Esophagus (tissue), 2 donors: ENCODE measurements around the gene FGF9. TPM values are rescaled to one million over a fixed set of nuclear protein-coding genes. Genes with fewer than 3 reads are reported as not detected.

ENCODE experiments used
- H3K27ac ChIP-seq, 2 donors: one replicate each; pipeline ENCODE4 v1.5.1; 2013; ENCODE audit warnings: low read depth in 2 of 2, mild to moderate bottlenecking in 2 of 2, inconsistent platforms in 1 of 2, low read length in 1 of 2, moderate library complexity in 1 of 2
- H3K27me3 ChIP-seq, 2 donors: one replicate each; pipeline ENCODE4 v1.6.1; 2013; ENCODE audit warnings: low read length in 2 of 2, control low read depth in 1 of 2, mild to moderate bottlenecking in 1 of 2; ENCODE audit not compliant: insufficient read depth in 2 of 2, control insufficient read depth in 1 of 2
- H3K36me3 ChIP-seq, 2 donors: one replicate each; pipeline ENCODE4 v1.6.1; 2013; ENCODE audit warnings: low read length in 1 of 2; ENCODE audit not compliant: control insufficient read depth in 2 of 2, insufficient read depth in 2 of 2
- H3K4me1 ChIP-seq, 2 donors: one replicate each; pipeline ENCODE4 v1.6.1; 2013; ENCODE audit warnings: low read length in 1 of 2; ENCODE audit not compliant: control insufficient read depth in 2 of 2, insufficient read depth in 2 of 2
- H3K4me3 ChIP-seq, 2 donors: one replicate each; pipeline ENCODE4 v1.5.1; 2013; ENCODE audit warnings: low read length in 2 of 2, mild to moderate bottlenecking in 2 of 2, low read depth in 1 of 2, moderate library complexity in 1 of 2
- H3K9me3 ChIP-seq, 2 donors: one replicate each; pipeline ENCODE4 v1.6.1; 2013; ENCODE audit warnings: mild to moderate bottlenecking in 2 of 2, low read depth in 1 of 2, low read length in 1 of 2, moderate library complexity in 1 of 2; ENCODE audit not compliant: control insufficient read depth in 2 of 2, insufficient read depth in 1 of 2
- WGBS, 2 donors: extraction: QIAGEN DNeasy Blood & Tissue Kit; methylation state at CpG; one replicate each; pipeline ENCODE4 v1.1.7; 2013; 5-methylcytosine and 5-hydroxymethylcytosine counted together
- polyA plus RNA-seq, 2 donors: library from polyadenylated mRNA; stranded (reverse); fragments of 200-250 nt; gene quantifications; one replicate each; pipeline ENCODE4 v1.2.3, GENCODE V29; 2013
- donor health status: healthy with polysubstance abuse.
- donor health status: Bipolar disorder and iron deficiency.

The FGF9 gene
- polyA plus RNA-seq, 2 donors: 0.02 TPM

- Histone ChIP-seq H3K27ac (no peak overlapping the region), H3K4me1 (no peaks in the 10 kb centered on the region), H3K36me3 (no peaks in the 10 kb centered on the region), H3K9me3 (no peaks in the 10 kb centered on the region), H3K27me3 (no peaks in the 10 kb centered on the region), H3K4me3 (no peak overlapping the region)
- WGBS, 2 donors: 70 to 73% methylated on average over 5 of the region's 5 CpGs
These were observed 28.2 kb downstream of the FGF9 start for GRCh38 chr13:21698817-21699679.

- Histone ChIP-seq H3K4me1 (no peaks in the 10 kb centered on the region), H3K4me3 (no peak overlapping the region), H3K27me3 (no peaks in the 10 kb centered on the region), H3K9me3 (no peaks in the 10 kb centered on the region), H3K27ac (no peak overlapping the region), H3K36me3 (no peaks in the 10 kb centered on the region)
- 94 to 98% methylated on average over 10 of the region's 10 CpGs for WGBS, 2 donors
These were observed 30.6 kb downstream of the FGF9 start for GRCh38 chr13:21701460-21701859.

DNA sequence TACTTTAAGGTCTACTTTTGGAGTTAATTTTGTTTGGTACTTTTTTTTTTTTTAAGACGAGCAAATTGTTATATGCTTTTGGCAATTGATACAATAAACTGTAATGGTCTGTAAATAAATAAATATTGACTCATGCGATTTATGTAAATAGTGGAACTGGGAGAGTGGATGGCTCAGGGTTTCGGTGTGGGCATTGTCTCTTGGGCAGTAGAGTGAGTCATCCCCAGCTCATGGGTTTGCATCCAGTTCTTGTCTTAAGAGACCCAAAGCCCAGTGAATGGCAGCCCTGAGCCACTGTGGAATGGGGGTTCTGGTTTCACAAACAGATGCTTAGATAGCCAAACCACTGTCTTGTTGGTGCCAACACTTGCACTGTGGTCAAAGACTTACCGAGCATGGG is 33.0 kb downstream of the FGF9 start:
- 78 to 82% methylated on average over 4 of the region's 4 CpGs for whole genome bisulfite sequencing, 2 donors
- no peaks in the 10 kb centered on the region for H3K9me3 ChIP-seq
- H3K27me3 ChIP-seq: no peaks in the 10 kb centered on the region
- no peaks in the 10 kb centered on the region for H3K36me3 ChIP-seq
- H3K4me3 ChIP-seq: no peak overlapping the region
- no peak overlapping the region for H3K27ac ChIP-seq
- H3K4me1 ChIP-seq: no peaks in the 10 kb centered on the region

GRCh38 chr13:21707586-21707985 is 36.7 kb downstream of the FGF9 start:
- H3K36me3 ChIP-seq: no peaks in the 10 kb centered on the region
- WGBS, 2 donors: 79 to 85% methylated on average over 3 of the region's 3 CpGs
- no peak overlapping the region for H3K27ac ChIP-seq

DNA sequence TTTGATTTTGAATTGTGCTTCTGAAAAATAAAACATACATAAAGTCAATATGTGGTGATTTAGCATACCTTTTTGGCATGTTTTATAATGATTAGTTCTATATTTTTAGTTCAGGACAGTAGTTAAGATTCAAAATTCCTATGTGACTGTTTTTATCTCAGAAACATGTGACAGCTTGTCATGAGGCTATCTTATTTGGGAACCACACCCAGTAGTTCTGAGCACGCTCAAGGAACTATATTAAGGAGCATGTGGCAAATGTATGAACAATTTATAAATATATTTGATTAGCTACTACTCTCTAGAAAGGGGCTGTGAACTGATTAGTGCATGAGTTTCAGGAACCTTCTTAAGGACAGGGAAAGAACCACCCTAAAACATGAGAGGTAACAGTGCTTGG is 38.8 kb downstream of the FGF9 start:
- H3K27ac ChIP-seq: no peak overlapping the region
- 43 to 55% methylated on average over 1 of the region's 1 CpG for WGBS, 2 donors
- peaks cover 0 to 2% of the 10 kb centered on the region in 2 donors for H3K9me3 ChIP-seq
- no peak overlapping the region for H3K4me3 ChIP-seq
- H3K4me1 ChIP-seq: no peaks in the 10 kb centered on the region
- H3K27me3 ChIP-seq: no peaks in the 10 kb centered on the region
- no peaks in the 10 kb centered on the region for H3K36me3 ChIP-seq

More at GRCh38 chr13:21707586-21707985, 36.7 kb downstream of the FGF9 start:
- no peaks in the 10 kb centered on the region for H3K27me3 ChIP-seq
- H3K4me1 ChIP-seq: no peaks in the 10 kb centered on the region
- H3K9me3 ChIP-seq: peaks cover 0 to 2% of the 10 kb centered on the region in 2 donors
- H3K4me3 ChIP-seq: no peak overlapping the region

GRCh38 chr13:21710163-21710562 is 39.3 kb downstream of the FGF9 start:
- 71 to 72% methylated on average over 2 of the region's 2 CpGs for WGBS, 2 donors
- no peaks in the 10 kb centered on the region for H3K27me3 ChIP-seq
- no peak overlapping the region for H3K4me3 ChIP-seq
- no peaks in the 10 kb centered on the region for H3K4me1 ChIP-seq
- no peaks in the 10 kb centered on the region for H3K36me3 ChIP-seq
- no peak overlapping the region for H3K27ac ChIP-seq
- peaks cover 0 to 2% of the 10 kb centered on the region in 2 donors for H3K9me3 ChIP-seq

- H3K4me3 ChIP-seq: no peak overlapping the region
- H3K9me3 ChIP-seq: no peaks in the 10 kb centered on the region
- H3K27me3 ChIP-seq: no peaks in the 10 kb centered on the region
- no peaks in the 10 kb centered on the region for H3K36me3 ChIP-seq
- H3K27ac ChIP-seq: no peak overlapping the region
- no peaks in the 10 kb centered on the region for H3K4me1 ChIP-seq
- WGBS, 2 donors: 41 to 52% methylated on average over 4 of the region's 4 CpGs
These were observed 46.9 kb downstream of the FGF9 start for GRCh38 chr13:21717817-21718216.

DNA sequence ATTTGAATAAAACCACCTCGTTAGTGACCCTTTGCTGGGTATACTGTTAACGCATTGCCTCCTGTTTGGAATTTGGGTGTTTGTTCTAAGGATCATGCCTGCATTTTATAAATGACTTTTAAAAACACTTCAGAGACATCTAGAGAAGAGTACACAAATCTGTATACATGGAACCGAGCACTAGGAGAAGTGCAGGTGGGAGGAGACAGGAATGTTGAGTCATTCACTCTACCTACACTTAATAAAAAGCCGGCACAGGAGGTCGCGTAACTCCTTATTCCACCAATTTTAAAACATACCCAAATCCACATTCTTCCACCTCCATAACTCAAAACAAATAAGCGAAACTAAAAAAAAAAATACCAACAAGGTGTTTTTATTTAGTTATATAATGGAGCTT is 48.6 kb downstream of the FGF9 start:
- 75 to 76% methylated on average over 7 of the region's 7 CpGs for WGBS, 2 donors
- no peaks in the 10 kb centered on the region for H3K36me3 ChIP-seq
- no peaks in the 10 kb centered on the region for H3K27me3 ChIP-seq
- H3K27ac ChIP-seq: no peak overlapping the region
- no peaks in the 10 kb centered on the region for H3K4me1 ChIP-seq
- H3K4me3 ChIP-seq: no peak overlapping the region
- no peaks in the 10 kb centered on the region for H3K9me3 ChIP-seq

- H3K4me1 ChIP-seq: no peaks in the 10 kb centered on the region
- H3K9me3 ChIP-seq: no peaks in the 10 kb centered on the region
- H3K27ac ChIP-seq: no peak overlapping the region
- WGBS, 2 donors: 82 to 83% methylated on average over 17 of the region's 17 CpGs
- H3K36me3 ChIP-seq: no peaks in the 10 kb centered on the region
- H3K27me3 ChIP-seq: no peaks in the 10 kb centered on the region
- no peak overlapping the region for H3K4me3 ChIP-seq
These were observed 53.1 kb downstream of the FGF9 start for GRCh38 chr13:21723807-21724505.
